ACHN (cell line): ENCODE data around the gene PRRC2B.
"Not testable (repeated sequence)": the region's sequence is repeated elsewhere in the genome, so short reads cannot be mapped to it uniquely, and the experiment has no call there.

Experiments
- DNase-seq: peaks from one replicate; pipeline ENCODE4 v3.0.0-alpha.2; 2015
- in situ Hi-C: cut with HindIII; loops from 2 replicates; pipeline ENCODE4 v1.10.0; 2017; ENCODE audit warnings: low sequenced_read_pairs, low pct_ligation_motif_present, low pct_unique_long_range_greater_than_20kb

Gene PRRC2B

DNA sequence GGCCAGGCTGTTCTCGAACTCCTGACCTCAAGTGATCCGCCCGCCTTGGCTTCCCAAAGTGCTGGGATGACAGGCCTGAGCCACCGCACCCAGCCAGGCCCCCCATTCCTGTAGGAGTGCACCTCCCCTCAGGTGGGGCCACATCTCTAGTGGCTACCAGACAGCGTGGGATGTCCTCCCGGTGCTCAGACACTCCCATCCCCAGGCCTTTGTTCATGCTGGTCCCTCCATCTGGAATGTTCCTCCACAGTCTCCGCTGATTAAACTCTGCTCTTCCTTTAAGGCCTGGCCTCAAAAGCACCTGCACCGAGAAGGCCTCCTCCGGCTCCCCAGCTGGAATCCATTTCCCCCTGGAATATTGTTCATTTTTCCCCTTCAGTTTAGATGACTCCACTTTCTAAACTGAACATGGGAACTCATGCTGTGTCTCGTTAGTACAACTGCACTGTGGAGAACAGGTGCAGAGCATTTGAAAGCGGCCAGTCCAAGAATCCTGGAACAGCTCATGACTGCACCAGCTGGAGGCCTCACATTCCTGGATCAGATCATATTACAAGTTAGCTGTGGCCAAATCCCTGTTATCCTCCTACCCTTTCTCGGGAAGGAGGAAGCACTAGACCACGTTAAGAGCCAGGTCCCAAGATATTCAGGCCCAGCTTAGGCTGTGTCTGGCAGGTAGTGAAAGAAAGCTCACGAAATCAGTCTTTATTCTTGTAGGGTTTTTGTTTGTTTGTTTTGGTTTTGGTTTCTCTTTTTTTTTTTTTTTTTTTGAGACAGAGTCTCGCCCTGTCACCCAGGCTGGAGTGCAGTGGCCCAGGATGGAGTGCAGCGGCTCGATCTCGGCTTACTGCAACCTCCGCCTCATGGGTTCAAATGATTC, 10.8 kb upstream of the PRRC2B start:
- DNase-seq, result peak; percentile 60
- in situ Hi-C loops, result no loop called here

DNA sequence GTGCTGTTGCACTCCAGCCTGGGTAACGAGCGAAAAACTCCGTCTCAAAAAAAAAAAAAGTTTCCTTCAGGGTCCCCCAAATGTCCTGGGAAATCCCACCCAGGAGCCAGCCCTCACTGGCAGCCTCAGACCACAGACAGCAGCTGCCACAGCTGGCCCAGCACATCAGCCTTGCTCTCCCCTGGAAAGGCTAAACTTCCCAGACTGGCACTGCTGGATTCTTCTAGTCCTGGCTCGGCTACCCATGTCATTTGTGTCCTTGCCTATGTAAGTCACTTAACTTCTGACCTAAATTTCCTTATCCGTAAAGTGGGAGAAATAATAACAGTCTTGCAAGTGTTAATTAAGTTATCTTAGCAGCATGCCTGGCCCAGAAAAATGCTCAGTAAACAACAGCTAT, 8.6 kb upstream of the PRRC2B start:
- in situ Hi-C loops, result no loop called here
- DNase-seq, result no peak

DNA sequence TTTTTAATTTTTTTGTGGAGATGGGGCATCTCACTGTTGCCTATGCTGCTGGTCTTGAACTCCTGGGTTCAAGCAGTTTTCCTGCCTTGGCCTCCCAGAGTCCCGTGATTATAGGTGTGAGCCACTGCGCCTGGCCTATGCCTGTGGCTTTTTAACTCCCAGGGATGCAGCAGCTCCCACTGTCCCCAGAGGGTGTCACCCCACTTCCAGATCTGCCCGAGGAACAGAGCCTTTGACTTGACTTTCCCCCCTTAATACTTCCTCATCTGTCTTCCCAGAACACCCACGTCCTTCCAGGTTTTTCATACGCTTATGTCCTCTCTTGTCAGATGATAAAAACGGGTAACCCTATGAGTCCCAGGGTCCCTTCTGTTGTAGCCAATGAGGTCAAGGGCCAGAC, 7.6 kb upstream of the PRRC2B start:
- no peak for DNase-seq
- in situ Hi-C loops, result no loop called here

- DNase-seq, result no peak
- in situ Hi-C loops, result no loop called here
Observed at GRCh38 chr9:131387394-131387793, 6.5 kb upstream of the PRRC2B start.

GRCh38 chr9:131391020-131391419, 2.9 kb upstream of the PRRC2B start:
- no peak for DNase-seq
- in situ Hi-C loops, result no loop called here

DNA sequence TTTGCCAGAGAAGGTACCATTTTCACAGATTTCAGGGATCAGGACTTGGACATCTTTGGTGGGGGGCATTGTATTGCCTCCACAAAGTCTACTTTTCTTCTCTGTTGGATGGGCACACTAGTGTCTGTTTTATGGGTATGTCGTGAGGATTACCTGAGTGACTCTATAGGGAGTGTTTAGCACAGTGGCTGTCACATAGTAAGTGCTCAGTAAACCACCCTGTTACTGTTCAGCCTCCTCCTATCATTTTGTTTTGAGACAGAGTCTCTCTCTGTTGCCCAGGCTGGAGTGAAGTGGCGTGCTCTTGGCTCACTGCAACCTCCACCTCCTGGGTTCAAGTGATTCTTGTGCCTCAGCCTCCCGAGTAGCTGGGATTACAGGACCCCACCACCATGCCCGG, 2.4 kb upstream of the PRRC2B start:
- no peak for DNase-seq
- in situ Hi-C loops, result no loop called here

DNA sequence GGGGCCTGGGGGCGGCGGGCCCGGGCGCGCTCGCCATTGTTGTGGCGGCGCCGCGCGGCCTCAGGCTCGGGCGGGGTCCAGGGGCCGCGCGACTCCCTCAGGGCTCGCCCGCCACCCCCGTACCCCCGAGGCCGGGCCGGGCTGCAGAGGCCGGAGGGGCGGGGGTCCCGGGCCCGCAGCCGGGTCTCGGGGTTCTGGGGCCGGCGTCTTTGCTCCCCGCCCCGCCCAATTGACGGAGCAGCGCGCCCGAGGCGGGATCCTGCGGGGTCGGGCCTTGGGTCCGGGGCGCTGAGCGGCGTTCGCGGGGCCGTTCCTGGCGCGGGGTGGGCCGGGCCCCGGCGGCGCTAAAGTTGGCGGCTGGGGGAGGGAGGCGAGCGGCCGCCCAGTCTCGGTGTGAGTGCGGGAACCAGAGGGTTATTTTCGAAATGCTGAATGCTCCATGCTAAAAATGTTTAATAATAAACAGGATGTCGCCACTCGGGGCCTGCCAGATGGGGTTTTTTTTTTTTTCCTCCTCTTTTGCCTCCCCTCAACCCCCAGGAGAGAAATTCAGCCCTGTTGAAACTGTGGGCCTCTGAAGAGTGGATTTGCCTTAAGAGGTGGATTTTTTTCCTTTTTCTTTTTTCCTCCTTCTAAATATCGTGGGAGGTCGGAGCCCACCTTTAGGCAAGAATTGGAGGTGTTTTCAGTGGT, 724 bp downstream of the PRRC2B start:
- in situ Hi-C loops, result no loop called here
- DNase-seq, result peak; percentile 33

- DNase-seq, result peak; percentile 25
- in situ Hi-C loops, result no loop called here
Observed at GRCh38 chr9:131395157-131396098, 1.5 kb downstream of the PRRC2B start.

DNA sequence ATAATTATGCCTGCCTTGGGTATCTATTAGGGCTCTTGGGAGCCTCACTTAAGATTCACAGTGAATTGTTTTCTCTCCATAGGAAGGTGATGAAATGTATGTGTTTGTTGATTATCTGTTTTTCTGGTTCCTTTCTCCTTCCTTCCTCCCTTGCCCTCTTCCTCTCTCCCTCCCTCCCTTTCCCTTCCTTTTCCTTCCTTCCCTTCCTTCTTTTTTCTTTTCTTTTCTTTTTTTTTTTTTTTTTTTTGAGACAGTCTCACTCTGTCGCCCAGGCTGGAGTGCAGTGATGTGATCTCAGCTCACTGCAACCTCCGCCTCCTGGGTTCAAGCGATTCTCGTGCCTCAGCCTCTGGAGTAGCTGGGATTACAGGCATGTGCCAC, 2.2 kb downstream of the PRRC2B start:
- DNase-seq, in situ Hi-C loops: not testable (repeated sequence)

DNA sequence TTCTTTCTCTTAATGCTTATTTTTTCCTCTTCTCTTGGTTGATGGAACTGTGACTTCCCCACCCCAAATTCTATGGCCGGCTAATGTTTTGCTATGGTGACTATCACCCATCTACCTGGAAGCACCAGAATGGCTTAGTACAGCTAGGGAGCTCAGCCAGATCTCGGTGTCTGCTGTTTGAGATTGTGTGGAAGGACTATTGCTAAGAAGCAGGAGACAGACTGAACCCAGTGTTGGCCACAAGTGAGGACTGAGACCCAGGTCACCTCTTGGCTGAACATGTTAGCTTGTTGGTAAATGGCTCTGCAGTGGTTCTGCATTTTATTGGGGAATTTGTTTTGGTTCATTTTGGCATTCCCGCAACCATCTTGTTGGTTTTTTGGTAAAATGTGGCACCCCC, 2.7 kb downstream of the PRRC2B start:
- no peak for DNase-seq
- in situ Hi-C loops, result no loop called here

DNA sequence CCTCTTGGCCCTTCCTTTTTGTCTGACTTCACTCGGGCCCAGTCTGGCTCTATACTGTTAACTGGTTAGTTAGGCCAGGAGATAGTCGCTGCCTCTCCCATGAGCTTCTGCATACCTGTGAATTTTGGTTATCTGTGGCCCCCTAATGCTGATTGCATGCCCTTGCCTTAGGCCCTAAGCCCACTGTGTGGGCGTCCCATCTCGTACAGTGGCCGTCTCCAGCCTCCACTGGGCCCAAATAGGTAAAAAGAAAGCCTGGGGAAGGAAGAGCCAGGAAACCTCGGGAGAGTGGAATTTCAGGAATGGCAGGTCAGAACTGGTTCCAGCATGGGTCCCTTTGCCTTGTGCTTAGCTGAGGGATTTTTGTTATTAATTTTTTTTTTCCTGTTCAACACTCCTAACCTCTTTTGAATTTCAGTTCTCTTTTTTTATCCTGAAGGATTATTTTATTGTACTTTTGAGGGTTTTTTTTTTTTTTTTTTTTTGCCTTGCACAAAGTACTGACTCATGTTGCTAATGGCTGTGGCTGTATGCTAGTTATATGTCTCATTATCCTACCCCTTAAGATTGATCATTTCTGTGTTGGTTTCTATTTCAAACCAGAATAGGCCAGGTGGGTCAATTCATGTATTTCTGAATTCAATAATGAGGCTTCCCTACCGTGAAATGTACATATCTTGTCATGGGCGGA, 3.4 kb downstream of the PRRC2B start:
- peak; percentile 25 for DNase-seq
- in situ Hi-C loops, result no loop called here

DNA sequence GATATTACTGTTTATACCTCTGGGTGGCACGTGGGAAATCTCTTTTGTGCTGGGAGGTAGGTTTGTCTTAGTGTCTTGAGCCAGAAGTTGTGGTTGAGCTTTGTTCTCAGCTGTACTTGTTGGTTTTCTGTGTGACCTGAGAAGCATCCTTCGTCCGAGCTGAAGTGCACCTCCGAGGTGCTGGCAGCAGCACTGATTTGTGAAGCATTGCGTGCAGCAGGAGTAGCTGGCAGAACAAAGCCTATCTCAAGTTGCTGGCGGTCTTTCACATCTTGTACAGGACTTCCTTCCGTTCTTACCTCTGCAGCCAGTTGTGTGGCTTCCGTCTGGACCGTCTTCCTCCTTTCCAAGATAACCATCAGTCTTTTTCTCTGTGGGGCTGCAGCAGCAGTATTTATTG, 4.3 kb downstream of the PRRC2B start:
- in situ Hi-C loops, result no loop called here
- DNase-seq, result no peak

GRCh38 chr9:131399972-131400371, 6.1 kb downstream of the PRRC2B start:
- no peak for DNase-seq
- in situ Hi-C loops, result no loop called here

- DNase-seq, result no peak
- in situ Hi-C loops, result no loop called here
Observed at GRCh38 chr9:131400627-131401026, 6.7 kb downstream of the PRRC2B start.

- in situ Hi-C loops, result no loop called here
- DNase-seq, result peak; percentile 58
Observed at GRCh38 chr9:131402073-131402472, 8.2 kb downstream of the PRRC2B start.

DNA sequence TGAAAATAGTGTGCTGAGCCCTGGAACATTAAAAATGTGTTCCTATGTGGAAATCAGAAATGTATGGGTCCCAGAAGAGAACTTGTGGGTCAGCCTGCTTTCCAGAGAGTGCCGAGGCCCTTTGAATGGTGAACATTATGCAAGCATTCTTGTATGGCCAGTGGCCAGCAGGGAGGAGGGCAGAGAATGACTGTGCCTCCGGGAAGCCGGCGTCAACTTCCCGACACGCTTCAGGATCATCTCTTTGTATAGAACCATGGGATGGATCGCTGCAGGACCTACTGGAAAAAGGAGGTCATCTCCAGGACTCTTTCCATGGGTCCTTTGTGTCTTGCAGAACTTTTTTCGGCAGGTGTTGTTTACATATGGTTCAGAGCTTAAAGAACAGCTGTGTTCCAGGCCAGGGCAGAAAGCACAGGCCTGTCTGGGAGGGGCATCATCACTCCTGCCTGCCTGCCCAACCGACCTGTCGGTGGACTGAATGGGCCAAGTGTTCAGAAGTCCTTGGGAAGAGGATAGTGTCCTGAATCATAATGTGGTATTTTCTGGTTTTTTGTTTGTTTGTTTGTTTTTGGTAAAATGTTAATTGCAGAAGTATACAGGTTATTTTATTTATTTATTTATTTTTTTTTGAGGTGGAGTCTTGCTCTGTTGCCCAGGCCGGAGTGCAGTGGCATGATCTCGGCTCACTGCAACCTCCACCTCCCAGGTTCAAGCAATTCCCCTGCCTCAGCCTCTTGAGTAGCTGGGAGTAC, 9.0 kb downstream of the PRRC2B start:
- in situ Hi-C loops, result no loop called here

DNA sequence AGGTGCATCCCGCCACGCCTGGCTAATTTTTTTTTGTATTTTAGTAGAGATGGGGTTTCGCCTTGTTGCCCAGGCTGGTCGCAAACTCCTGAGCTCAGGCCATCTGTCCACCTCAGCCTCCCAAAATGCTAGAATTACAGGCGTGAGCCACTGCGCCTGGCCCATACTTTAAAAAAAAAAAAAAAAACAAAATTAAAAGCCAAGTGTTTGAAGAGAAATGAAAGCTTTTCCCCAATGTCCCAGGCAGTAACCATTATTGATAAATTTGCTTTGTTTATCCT, 9.5 kb downstream of the PRRC2B start:
- in situ Hi-C loops, result no loop called here
- DNase-seq, result no peak

More for the DNA sequence above, 9.0 kb downstream of the PRRC2B start:
- peak; percentile 82 for DNase-seq

GRCh38 chr9:131404581-131404980, 10.7 kb downstream of the PRRC2B start:
- in situ Hi-C loops, result no loop called here
- DNase-seq, result no peak
